Stimulated activated CD8-positive, alpha-beta memory T cell treated with anti-CD3 and anti-CD28 coated beads, Interleukin-7, amount 100 ng/mL, for 48 hours (primary cell): Measurements from ENCODE around the gene KRTAP4-11.
"Not testable (repeated sequence)": the region's sequence is repeated elsewhere in the genome, so short reads cannot be mapped to it uniquely, and the experiment has no call there.

Experiments
- DNase-seq, 2 donors: peaks; one replicate each; pipeline ENCODE4 v3.0.0-alpha.2; 2020; ENCODE audit warnings: low read depth in 1 of 2; ENCODE audit errors: extremely low read depth in 1 of 2

KRTAP4-11 gene

GRCh38 chr17:41088760-41089352 is 29.3 kb downstream of the KRTAP4-11 start:
- DNase-seq = not testable (repeated sequence)

DNA sequence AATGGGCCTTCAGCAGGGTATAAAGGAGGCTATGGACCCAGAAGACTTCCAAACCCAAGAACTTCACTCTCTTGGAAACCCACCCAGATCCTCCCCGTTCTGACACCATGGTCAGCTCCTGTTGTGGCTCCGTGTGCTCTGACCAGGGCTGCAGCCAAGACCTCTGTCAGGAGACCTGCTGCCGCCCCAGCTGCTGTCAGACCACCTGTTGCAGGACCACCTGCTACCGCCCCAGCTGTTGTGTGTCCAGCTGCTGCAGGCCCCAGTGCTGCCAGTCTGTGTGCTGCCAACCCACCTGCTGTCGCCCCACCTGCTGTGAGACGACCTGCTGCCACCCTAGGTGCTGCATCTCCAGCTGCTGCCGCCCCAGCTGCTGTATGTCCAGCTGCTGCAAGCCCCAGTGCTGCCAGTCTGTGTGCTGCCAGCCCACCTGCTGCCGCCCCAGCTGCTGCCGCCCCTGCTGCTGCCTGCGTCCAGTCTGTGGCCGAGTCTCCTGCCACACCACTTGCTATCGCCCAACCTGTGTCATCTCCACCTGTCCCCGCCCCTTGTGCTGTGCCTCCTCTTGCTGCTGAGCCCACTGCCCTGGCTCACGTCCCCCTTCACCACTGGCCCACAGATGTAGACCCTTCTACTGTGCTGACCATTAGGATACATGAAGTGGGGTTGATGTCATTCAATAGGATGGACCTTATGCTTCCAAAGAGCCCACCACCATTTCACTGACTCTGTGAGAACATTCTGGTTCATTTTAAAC is 33.9 kb downstream of the KRTAP4-11 start, which contains the start of gene KRTAP4-7:
Gene KRTAP4-7, plus strand, starts transcription at position 51 of the 757 bp plus-strand sequence. Its CDS starts 57 bp downstream, at position 108.
- DNase-seq = not testable (repeated sequence)

DNA sequence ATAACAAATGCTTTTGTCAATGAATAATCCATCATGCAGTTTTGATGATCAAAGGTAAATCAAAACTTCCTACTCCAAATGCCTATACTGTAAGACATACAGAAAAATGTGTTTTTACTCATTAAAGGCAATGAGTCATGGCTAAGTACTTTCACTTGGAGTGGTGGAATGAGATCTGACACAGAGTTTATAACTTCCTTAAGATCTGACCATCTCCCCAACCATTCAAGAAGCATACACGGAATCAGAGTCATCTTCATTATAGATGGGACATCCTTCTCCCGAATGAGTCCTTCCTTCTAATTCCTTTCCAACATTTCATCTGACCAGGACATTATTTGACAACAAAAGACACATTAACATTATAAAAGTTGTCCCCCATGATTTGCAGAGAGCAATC is 34.7 kb downstream of the KRTAP4-11 start:
- DNase-seq = not testable (repeated sequence)

DNA sequence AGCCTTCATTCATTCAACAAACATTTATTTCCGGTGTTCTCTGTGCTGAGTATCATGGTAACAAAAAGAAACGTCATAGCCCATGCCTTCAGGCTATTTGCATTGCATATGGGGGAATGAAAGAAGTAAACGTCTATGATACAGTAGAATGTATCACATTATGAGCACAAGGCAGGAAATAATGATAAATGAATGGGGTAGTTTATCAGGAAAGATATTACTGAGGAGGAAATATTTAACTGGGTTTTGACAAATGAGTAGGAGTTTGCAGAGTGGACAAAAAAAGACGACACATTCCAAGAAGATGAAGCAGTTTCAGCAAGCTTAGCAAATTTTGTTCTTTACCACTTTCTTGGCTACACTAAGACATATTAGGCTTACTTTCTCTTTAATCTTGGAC is 35.5 kb downstream of the KRTAP4-11 start:
- DNase-seq = no peak

DNA sequence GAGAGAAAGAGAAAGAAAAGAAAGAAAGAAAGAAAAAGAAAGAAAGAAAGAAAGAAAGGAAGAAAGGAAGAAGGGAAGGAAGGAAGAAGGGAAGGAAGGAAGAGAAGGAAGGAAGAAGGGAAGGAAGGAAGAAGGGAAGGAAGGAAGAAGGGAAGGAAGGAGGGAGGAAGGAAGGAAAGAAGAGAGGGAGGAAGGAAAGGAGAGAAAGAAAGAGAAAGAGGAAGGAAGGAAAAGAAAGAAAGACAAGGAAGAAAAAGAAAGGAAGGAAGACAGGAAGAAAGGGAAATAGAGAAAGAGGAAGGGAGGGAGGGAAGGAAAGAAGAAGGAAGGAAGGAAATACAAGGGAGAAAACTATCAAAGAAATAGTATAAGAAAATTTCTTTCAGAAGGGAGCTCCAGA is 41.4 kb downstream of the KRTAP4-11 start:
- DNase-seq = no peak

- DNase-seq = no peak
Observed at GRCh38 chr17:41073676-41074075, 44.5 kb downstream of the KRTAP4-11 start.

- no peak for DNase-seq
Observed at GRCh38 chr17:41071606-41072360, 46.4 kb downstream of the KRTAP4-11 start.

DNA sequence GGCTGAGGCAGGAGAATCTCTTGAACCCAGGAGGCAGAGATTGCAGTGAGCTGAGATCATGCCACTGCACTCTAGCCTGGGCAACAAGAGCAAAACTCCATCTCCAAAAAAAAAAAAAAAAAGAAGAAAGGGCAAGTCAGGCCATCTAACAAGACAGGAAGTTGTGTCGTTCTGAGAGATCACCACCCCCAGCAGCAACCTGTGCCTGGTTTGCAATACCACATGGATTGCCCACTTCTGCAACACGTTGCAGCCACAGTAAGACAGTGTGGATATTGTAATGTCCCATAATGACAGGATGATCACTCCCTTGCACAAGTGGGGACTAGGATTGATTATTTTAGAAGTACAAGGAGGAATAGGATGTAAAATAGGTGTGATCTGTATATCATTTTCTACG is 49.1 kb downstream of the KRTAP4-11 start:
- no peak for DNase-seq

DNA sequence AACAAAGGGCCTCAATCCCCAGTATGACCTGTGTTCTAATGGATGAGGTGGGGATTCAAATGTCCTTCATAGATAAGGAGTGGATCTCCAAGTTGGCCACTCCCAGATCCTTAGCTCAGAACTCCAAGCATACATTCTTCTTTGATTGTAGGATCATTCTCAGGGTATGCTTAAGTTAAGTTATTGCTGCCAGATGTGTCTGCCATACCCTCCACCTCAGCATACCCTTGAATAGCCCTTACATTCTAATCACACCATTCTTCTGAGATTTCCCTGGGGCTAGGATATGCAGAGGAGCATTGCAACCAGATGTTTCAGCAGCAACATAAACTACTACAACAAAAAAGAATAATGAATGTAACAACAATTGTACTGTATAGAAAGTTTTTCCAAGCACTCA is 50.9 kb downstream of the KRTAP4-11 start:
- no peak for DNase-seq
